Liver (tissue), 3 donors: ENCODE results near the gene SCRN1.

ENCODE experiments used
- FOXA1 ChIP-seq: IDR thresholded peaks from 2 replicates; pipeline ENCODE4 v1.6.1; 2016; ENCODE audit warnings: antibody characterized with exemption
- GABPA ChIP-seq, 2 donors: IDR thresholded peaks in 1 of 2; conservative IDR thresholded peaks in 1 of 2; 2 replicates each; pipeline ENCODE4 v1.6.1; 2016; ENCODE audit warnings: antibody characterized with exemption in 2 of 2, mild to moderate bottlenecking in 1 of 2, moderate library complexity in 1 of 2
- HNF4A ChIP-seq, 2 donors: conservative IDR thresholded peaks; 2 replicates each; pipeline ENCODE4 v1.6.1; 2016; ENCODE audit warnings: antibody characterized with exemption in 2 of 2, mild to moderate bottlenecking in 2 of 2
- SP1 ChIP-seq: IDR thresholded peaks from 2 replicates; pipeline ENCODE4 v1.6.1; 2018; ENCODE audit warnings: antibody characterized with exemption, mild to moderate bottlenecking
- TF ChIP-seq, protein P1 (sequence below): fragments of 150-350 bp; IDR thresholded peaks from 2 replicates; pipeline ENCODE4 v1.5.1; 2017; ENCODE audit warnings: improper control_type of control experiment, low read depth, low read length; ENCODE audit not compliant: missing input control
- TF ChIP-seq, protein P2 (sequence below): IDR thresholded peaks from 2 replicates; pipeline ENCODE4 v1.6.1; 2016; ENCODE audit warnings: antibody characterized with exemption
- donor health status: healthy.
- donor health status: healthy.

GRCh38 chr7:29956487-29956836, 33.1 kb downstream of the SCRN1 start:
- TF ChIP-seq, protein P1, sequence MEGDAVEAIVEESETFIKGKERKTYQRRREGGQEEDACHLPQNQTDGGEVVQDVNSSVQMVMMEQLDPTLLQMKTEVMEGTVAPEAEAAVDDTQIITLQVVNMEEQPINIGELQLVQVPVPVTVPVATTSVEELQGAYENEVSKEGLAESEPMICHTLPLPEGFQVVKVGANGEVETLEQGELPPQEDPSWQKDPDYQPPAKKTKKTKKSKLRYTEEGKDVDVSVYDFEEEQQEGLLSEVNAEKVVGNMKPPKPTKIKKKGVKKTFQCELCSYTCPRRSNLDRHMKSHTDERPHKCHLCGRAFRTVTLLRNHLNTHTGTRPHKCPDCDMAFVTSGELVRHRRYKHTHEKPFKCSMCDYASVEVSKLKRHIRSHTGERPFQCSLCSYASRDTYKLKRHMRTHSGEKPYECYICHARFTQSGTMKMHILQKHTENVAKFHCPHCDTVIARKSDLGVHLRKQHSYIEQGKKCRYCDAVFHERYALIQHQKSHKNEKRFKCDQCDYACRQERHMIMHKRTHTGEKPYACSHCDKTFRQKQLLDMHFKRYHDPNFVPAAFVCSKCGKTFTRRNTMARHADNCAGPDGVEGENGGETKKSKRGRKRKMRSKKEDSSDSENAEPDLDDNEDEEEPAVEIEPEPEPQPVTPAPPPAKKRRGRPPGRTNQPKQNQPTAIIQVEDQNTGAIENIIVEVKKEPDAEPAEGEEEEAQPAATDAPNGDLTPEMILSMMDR: no peak
- TF ChIP-seq FOXA1 (no peak), SP1 (no peak), GABPA (IDR thresholded peaks at IDR 0.05 in 1 of 2, conservative IDR thresholded peaks at IDR 0.05 in 1 of 2) (no peak), HNF4A (conservative IDR thresholded peaks at IDR 0.05) (no peak)
- TF ChIP-seq, protein P2, sequence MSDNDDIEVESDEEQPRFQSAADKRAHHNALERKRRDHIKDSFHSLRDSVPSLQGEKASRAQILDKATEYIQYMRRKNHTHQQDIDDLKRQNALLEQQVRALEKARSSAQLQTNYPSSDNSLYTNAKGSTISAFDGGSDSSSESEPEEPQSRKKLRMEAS: no peak
